Smooth muscle cell (in vitro differentiated cells): Measurements from ENCODE around the gene ZNF618. TPM values are rescaled to one million over a fixed set of nuclear protein-coding genes. Genes with fewer than 3 reads are reported as not detected.

ENCODE experiments used
- DNase-seq: peaks from one replicate; lab custom pipeline; 2025; ENCODE audit not compliant: unreplicated experiment; lab: John Stamatoyannopoulos, UW
- H2AFZ ChIP-seq: fragments of 200-600 bp; sonication (generic); 2 replicates; pipeline ENCODE4 v1.6.0; 2016; ENCODE audit warnings: antibody characterized with exemption, low read depth, mild to moderate bottlenecking
- H3F3A ChIP-seq: fragments of 200-600 bp; sonication (generic); 2 replicates; pipeline ENCODE4 v1.6.0; 2017; ENCODE audit warnings: antibody characterized with exemption, low read depth
- H3K27ac ChIP-seq: fragments of 200-600 bp; sonication (generic); 2 replicates; pipeline ENCODE4 v1.5.1; 2016; ENCODE audit warnings: low read depth, mild to moderate bottlenecking
- H3K27me3 ChIP-seq: fragments of 200-600 bp; sonication (generic); 2 replicates; pipeline ENCODE4 v1.6.1; 2016; ENCODE audit warnings: low read depth, mild to moderate bottlenecking
- H3K36me3 ChIP-seq: fragments of 200-600 bp; sonication (generic); 2 replicates; pipeline ENCODE4 v1.5.1; 2016; ENCODE audit warnings: low read depth
- H3K4me1 ChIP-seq: fragments of 200-600 bp; sonication (generic); 2 replicates; pipeline ENCODE4 v1.5.1; 2016; ENCODE audit warnings: low read depth
- H3K4me2 ChIP-seq: fragments of 200-600 bp; sonication (generic); 2 replicates; pipeline ENCODE4 v1.6.0; 2016; ENCODE audit warnings: mild to moderate bottlenecking
- H3K4me3 ChIP-seq: fragments of 200-600 bp; sonication (generic); 2 replicates; pipeline ENCODE4 v1.5.1; 2016; ENCODE audit warnings: mild to moderate bottlenecking
- H3K79me2 ChIP-seq: fragments of 200-600 bp; sonication (generic); 2 replicates; pipeline ENCODE4 v1.6.0; 2016; ENCODE audit warnings: low read depth, mild to moderate bottlenecking
- H3K9ac ChIP-seq: fragments of 200-600 bp; sonication (generic); 2 replicates; pipeline ENCODE4 v1.6.0; 2016; ENCODE audit warnings: low read depth
- H3K9me3 ChIP-seq: fragments of 200-600 bp; sonication (generic); replicated peaks from 2 replicates; pipeline ENCODE4 v1.5.1; 2016; ENCODE audit warnings: low read depth
- H4K20me1 ChIP-seq: fragments of 200-600 bp; sonication (generic); 2 replicates; pipeline ENCODE4 v1.6.0; 2016; ENCODE audit warnings: low read depth
- CTCF ChIP-seq: fragments of 200-600 bp; sonication (generic); IDR thresholded peaks from 2 replicates; pipeline ENCODE4 v1.5.1; 2017; ENCODE audit warnings: borderline replicate concordance, mild to moderate bottlenecking, antibody characterized with exemption; ENCODE audit not compliant: insufficient read depth, poor library complexity, severe bottlenecking
- WGBS: methylation state at CpG from one replicate; pipeline ENCODE4 v1.1.7; 2016; ENCODE audit warnings: low lambda C conversion rate; 5-methylcytosine and 5-hydroxymethylcytosine counted together
- polyA plus RNA-seq: library from polyadenylated mRNA; unstranded; fragments of >200 nt; fragmentation: Nextera tagmentation; extraction: Ambion mirVana; gene quantifications from 2 replicates; pipeline ENCODE4 v1.2.1, GENCODE V29; 2016
- total RNA-seq: library from RNA; depleted of rRNA; stranded (reverse); fragments of >200 nt; gene quantifications from 2 replicates; pipeline ENCODE4 v1.2.3, GENCODE V29; 2014

ZNF618 gene
- total and polyA plus RNA-seq, 2 experiments from 2014 or later = 9.9 to 19.5 TPM

- H3K9me3 ChIP-seq = no peaks in the 10 kb centered on the region
- no peaks in the 10 kb centered on the region for H3K4me1 ChIP-seq
- no peak overlapping the region for H3K4me3 ChIP-seq
- TF ChIP-seq CTCF = no peak
- no peaks in the 10 kb centered on the region for H3F3A ChIP-seq
- 95% methylated on average over 3 of the region's 3 CpGs for WGBS
- no peak overlapping the region for H3K4me2 ChIP-seq
- peaks cover 49% of the 10 kb centered on the region for H3K79me2 ChIP-seq
- no peak overlapping the region for H2AFZ ChIP-seq
- H3K36me3 ChIP-seq = no peaks in the 10 kb centered on the region
- no peak overlapping the region for H3K27ac ChIP-seq
- DNase-seq = no peak
- peaks cover 69% of the 10 kb centered on the region for H4K20me1 ChIP-seq
- no peaks in the 10 kb centered on the region for H3K27me3 ChIP-seq
- H3K9ac ChIP-seq = no peak overlapping the region
Observed at GRCh38 chr9:113920872-113921271, 44.8 kb downstream of the ZNF618 start.

GRCh38 chr9:113921396-113921925 is 45.4 kb downstream of the ZNF618 start:
- Histone ChIP-seq H4K20me1 (peaks cover 64% of the 10 kb centered on the region), H3K9me3 (no peaks in the 10 kb centered on the region), H3K27me3 (no peaks in the 10 kb centered on the region), H3K79me2 (peaks cover 55% of the 10 kb centered on the region), H3K4me3 (no peak overlapping the region), H3K27ac (no peak overlapping the region), H3K4me1 (no peaks in the 10 kb centered on the region), H3K4me2 (no peak overlapping the region), H3K9ac (no peak overlapping the region), H3K36me3 (no peaks in the 10 kb centered on the region), H2AFZ (no peak overlapping the region), H3F3A (no peaks in the 10 kb centered on the region)
- WGBS = 89% methylated on average over 3 of the region's 3 CpGs
- no peak for TF ChIP-seq CTCF
- DNase-seq = no peak

DNA sequence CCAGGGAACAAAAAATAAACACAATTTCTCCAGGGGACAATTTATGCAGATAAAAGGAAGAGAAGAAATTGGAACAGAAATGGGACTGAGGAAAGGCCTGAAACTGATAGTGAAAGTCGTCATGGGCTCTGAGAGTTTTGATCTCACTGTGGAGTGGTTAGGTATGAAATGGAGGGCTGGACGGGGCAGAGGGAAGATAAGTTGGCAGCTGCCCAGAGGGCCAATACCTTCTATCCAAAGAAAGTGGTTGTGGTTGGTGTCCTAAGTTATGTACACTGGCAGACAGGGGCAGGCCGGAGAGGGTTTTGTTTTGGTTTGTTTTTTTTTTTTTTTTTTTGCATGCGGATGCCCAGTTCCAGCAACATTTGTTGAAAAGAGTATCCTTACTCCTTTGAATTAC is 46.1 kb downstream of the ZNF618 start:
- Histone ChIP-seq H4K20me1 (peaks cover 60% of the 10 kb centered on the region), H3F3A (no peaks in the 10 kb centered on the region), H3K27ac (no peak overlapping the region), H3K4me1 (no peaks in the 10 kb centered on the region), H3K36me3 (no peaks in the 10 kb centered on the region), H2AFZ (no peak overlapping the region), H3K27me3 (no peaks in the 10 kb centered on the region), H3K79me2 (peaks cover 62% of the 10 kb centered on the region), H3K4me3 (no peak overlapping the region), H3K4me2 (no peak overlapping the region), H3K9me3 (no peaks in the 10 kb centered on the region), H3K9ac (no peak overlapping the region)
- no peak for TF ChIP-seq CTCF
- DNase-seq = no peak
- 92% methylated on average over 4 of the region's 4 CpGs for WGBS

DNA sequence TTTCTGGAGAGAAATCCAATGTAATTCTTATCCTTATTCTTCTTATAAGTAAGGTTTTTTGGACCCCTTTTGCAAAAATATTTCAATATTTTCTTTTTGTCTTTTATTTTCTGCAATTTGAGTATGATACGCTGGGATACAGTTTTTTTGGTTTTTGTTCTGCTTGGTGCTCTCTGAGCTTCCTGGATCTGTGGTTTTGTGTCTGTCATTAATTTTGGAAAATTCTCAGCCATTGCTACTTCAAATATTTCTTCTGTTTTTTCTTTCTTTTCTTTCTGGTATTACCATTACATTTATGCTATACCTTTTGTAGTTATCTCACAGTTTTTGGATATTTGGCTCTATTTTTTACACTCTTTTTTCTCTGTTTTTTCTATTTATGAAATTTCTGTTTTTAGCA is 50.1 kb downstream of the ZNF618 start:
- Histone ChIP-seq H3K4me1 (no peaks in the 10 kb centered on the region), H3K4me2 (no peak overlapping the region), H4K20me1 (peaks cover 44% of the 10 kb centered on the region), H2AFZ (no peak overlapping the region), H3F3A (no peaks in the 10 kb centered on the region), H3K9me3 (peaks cover 5% of the 10 kb centered on the region), H3K4me3 (no peak overlapping the region), H3K79me2 (peaks cover 86% of the 10 kb centered on the region), H3K36me3 (no peaks in the 10 kb centered on the region), H3K9ac (no peak overlapping the region), H3K27me3 (no peaks in the 10 kb centered on the region), H3K27ac (no peak overlapping the region)
- TF ChIP-seq CTCF = no peak
- no peak for DNase-seq
- 44% methylated on average over 1 of the region's 1 CpG for WGBS
